Measurements from ENCODE around the gene SPATA9. TPM values are rescaled to one million over a fixed set of nuclear protein-coding genes. Genes with fewer than 3 reads are reported as not detected.

Gene SPATA9
- total and polyA plus RNA-seq, 9 of the 15 experiments (the other 6 are each of a cell fraction or from before 2014, with no cell fraction given) = 0.16 to 5.5 (median 0.39) TPM; not detected in 3

- no peak for TF ChIP-seq ZNF609 (CRISPR knock-in tag; IDR thresholded peaks at IDR 0.05; ENCODE audit: borderline replicate concordance)
- peak; percentile 90 for TF ChIP-seq CTBP1 (IDR thresholded peaks at IDR 0.05; ENCODE audit: borderline replicate concordance)
- TF ChIP-seq BRF1 (IDR thresholded peaks at IDR 0.05; ENCODE audit: borderline replicate concordance, extremely low read depth, insufficient read length) = no peak
- no peak for TF ChIP-seq MITF (IDR thresholded peaks at IDR 0.05)
- no peak for TF ChIP-seq CGGBP1 (CRISPR knock-in tag; IDR thresholded peaks at IDR 0.05)
- TF ChIP-seq LEF1 (IDR thresholded peaks at IDR 0.05) = peak; percentile 66; the same call in 1 of the 2 replicates
- no peak for TF ChIP-seq ZNF280B (CRISPR knock-in tag; IDR thresholded peaks at IDR 0.05)
- TF ChIP-seq NFXL1 (CRISPR knock-in tag; IDR thresholded peaks at IDR 0.05) = no peak
- no peak for TF ChIP-seq ZZZ3 (IDR thresholded peaks at IDR 0.05)
- no peak for TF ChIP-seq TCF3 (CRISPR knock-in tag; IDR thresholded peaks at IDR 0.05)
- TF ChIP-seq FOXM1 (IDR thresholded peaks at IDR 0.05; ENCODE audit: low read depth) = peak; percentile 84
- no peak for TF ChIP-seq FOXM1 (CRISPR knock-in tag; IDR thresholded peaks at IDR 0.05; ENCODE audit: low read depth)
- TF ChIP-seq ELF2 (CRISPR knock-in tag; IDR thresholded peaks at IDR 0.05) = 0 out of 2 replicates have a peak, but pooled peaks have one; percentile 27
- no peak for TF ChIP-seq ZFP91 (CRISPR knock-in tag; IDR thresholded peaks at IDR 0.05)
- TF ChIP-seq ZNF695 (CRISPR knock-in tag; IDR thresholded peaks at IDR 0.05) = no peak
- no peak for TF ChIP-seq NUFIP1 (IDR thresholded peaks at IDR 0.05; ENCODE audit: partially characterized antibody)
- TF ChIP-seq ESRRA (IDR thresholded peaks at IDR 0.05; ENCODE audit: borderline replicate concordance, low read depth) = peak; percentile 69; the same call in 1 of the 2 replicates
- no peak for TF ChIP-seq ZNF146 (CRISPR knock-in tag; IDR thresholded peaks at IDR 0.05; ENCODE audit: unreplicated experiment)
- peak; percentile 96 for TF ChIP-seq ZFPM2 (CRISPR knock-in tag; IDR thresholded peaks at IDR 0.05)
- no peak for TF ChIP-seq SMAD2 (IDR thresholded peaks at IDR 0.05; ENCODE audit: low read depth, low read length)
- TF ChIP-seq CBX1 (IDR thresholded peaks at IDR 0.05; ENCODE audit: low read depth) = no peak
- no peak for TF ChIP-seq PHF20 (IDR thresholded peaks at IDR 0.05; ENCODE audit: partially characterized antibody)
These were observed 35.4 kb upstream of the SPATA9 start (continued) for GRCh38 chr5:95718203-95718602.
